ENCODE data around the gene PARM1.

The PARM1 gene

GRCh38 chr4:75015627-75016026 lies 82.7 kb downstream of the PARM1 start:
- no peaks in the 10 kb centered on the region for H3K9me3 ChIP-seq (ENCODE audit: insufficient read depth, low read depth, low read length)
- no peaks in the 10 kb centered on the region; the same call in 1 of the 2 replicates for H3K36me3 ChIP-seq (ENCODE audit: insufficient read depth, low read depth, low read length)
- H3K27me3 ChIP-seq (ENCODE audit: insufficient read depth, low read length), result no peaks in the 10 kb centered on the region
- H3K4me1 ChIP-seq (ENCODE audit: insufficient read depth, low read length), result no peaks in the 10 kb centered on the region; the same call in 1 of the 2 replicates
- H3K9ac ChIP-seq (ENCODE audit: low read depth, low read length), result no peak overlapping the region
- no peak overlapping the region for H3K27ac ChIP-seq (ENCODE audit: low read length)
- H3K4me3 ChIP-seq (ENCODE audit: low read length), result no peak overlapping the region

GRCh38 chr4:75016472-75016871 lies 83.6 kb downstream of the PARM1 start:
- no peaks in the 10 kb centered on the region; the same call in 1 of the 2 replicates for H3K36me3 ChIP-seq (ENCODE audit: insufficient read depth, low read depth, low read length)
- no peak overlapping the region for H3K4me3 ChIP-seq (ENCODE audit: low read length)
- H3K9ac ChIP-seq (ENCODE audit: low read depth, low read length), result no peak overlapping the region
- H3K4me1 ChIP-seq (ENCODE audit: insufficient read depth, low read length), result no peaks in the 10 kb centered on the region; the same call in 1 of the 2 replicates
- no peaks in the 10 kb centered on the region for H3K9me3 ChIP-seq (ENCODE audit: insufficient read depth, low read depth, low read length)
- no peak overlapping the region for H3K27ac ChIP-seq (ENCODE audit: low read length)
- H3K27me3 ChIP-seq (ENCODE audit: insufficient read depth, low read length), result no peaks in the 10 kb centered on the region

- Histone ChIP-seq H3K27ac (ENCODE audit: low read length) (no peak overlapping the region), H3K4me3 (ENCODE audit: low read length) (no peak overlapping the region), H3K9me3 (ENCODE audit: insufficient read depth, low read depth, low read length) (no peaks in the 10 kb centered on the region), H3K9ac (ENCODE audit: low read depth, low read length) (no peak overlapping the region), H3K36me3 (ENCODE audit: insufficient read depth, low read depth, low read length) (no peaks in the 10 kb centered on the region), H3K4me1 (ENCODE audit: insufficient read depth, low read length) (no peaks in the 10 kb centered on the region; the same call in 1 of the 2 replicates), H3K27me3 (ENCODE audit: insufficient read depth, low read length) (no peaks in the 10 kb centered on the region)
These were observed 86.0 kb downstream of the PARM1 start for GRCh38 chr4:75018811-75019479.

- Histone ChIP-seq H3K36me3 (ENCODE audit: insufficient read depth, low read depth, low read length) (no peaks in the 10 kb centered on the region), H3K4me3 (ENCODE audit: low read length) (no peak overlapping the region), H3K27ac (ENCODE audit: low read length) (no peak overlapping the region)
These were observed 92.5 kb downstream of the PARM1 start for GRCh38 chr4:75025431-75025830.

GRCh38 chr4:75028196-75028854 lies 95.4 kb downstream of the PARM1 start:
- Histone ChIP-seq H3K9me3 (ENCODE audit: insufficient read depth, low read depth, low read length) (no peaks in the 10 kb centered on the region), H3K4me3 (ENCODE audit: low read length) (no peak overlapping the region), H3K9ac (ENCODE audit: low read depth, low read length) (no peak overlapping the region), H3K4me1 (ENCODE audit: insufficient read depth, low read length) (no peaks in the 10 kb centered on the region; the same call in 1 of the 2 replicates), H3K36me3 (ENCODE audit: insufficient read depth, low read depth, low read length) (no peaks in the 10 kb centered on the region), H3K27ac (ENCODE audit: low read length) (no peak overlapping the region), H3K27me3 (ENCODE audit: insufficient read depth, low read length) (no peaks in the 10 kb centered on the region)

More at GRCh38 chr4:75025431-75025830, 92.5 kb downstream of the PARM1 start:
- Histone ChIP-seq H3K27me3 (ENCODE audit: insufficient read depth, low read length) (no peaks in the 10 kb centered on the region), H3K9ac (ENCODE audit: low read depth, low read length) (no peak overlapping the region), H3K4me1 (ENCODE audit: insufficient read depth, low read length) (no peaks in the 10 kb centered on the region; the same call in 1 of the 2 replicates), H3K9me3 (ENCODE audit: insufficient read depth, low read depth, low read length) (no peaks in the 10 kb centered on the region)

- Histone ChIP-seq H3K4me1 (ENCODE audit: insufficient read depth, low read length) (no peaks in the 10 kb centered on the region; the same call in 1 of the 2 replicates), H3K27ac (ENCODE audit: low read length) (no peak overlapping the region), H3K4me3 (ENCODE audit: low read length) (no peak overlapping the region), H3K9me3 (ENCODE audit: insufficient read depth, low read depth, low read length) (no peaks in the 10 kb centered on the region), H3K9ac (ENCODE audit: low read depth, low read length) (no peak overlapping the region), H3K36me3 (ENCODE audit: insufficient read depth, low read depth, low read length) (no peaks in the 10 kb centered on the region), H3K27me3 (ENCODE audit: insufficient read depth, low read length) (no peaks in the 10 kb centered on the region)
These were observed 97.1 kb downstream of the PARM1 start for GRCh38 chr4:75030028-75030427.

DNA sequence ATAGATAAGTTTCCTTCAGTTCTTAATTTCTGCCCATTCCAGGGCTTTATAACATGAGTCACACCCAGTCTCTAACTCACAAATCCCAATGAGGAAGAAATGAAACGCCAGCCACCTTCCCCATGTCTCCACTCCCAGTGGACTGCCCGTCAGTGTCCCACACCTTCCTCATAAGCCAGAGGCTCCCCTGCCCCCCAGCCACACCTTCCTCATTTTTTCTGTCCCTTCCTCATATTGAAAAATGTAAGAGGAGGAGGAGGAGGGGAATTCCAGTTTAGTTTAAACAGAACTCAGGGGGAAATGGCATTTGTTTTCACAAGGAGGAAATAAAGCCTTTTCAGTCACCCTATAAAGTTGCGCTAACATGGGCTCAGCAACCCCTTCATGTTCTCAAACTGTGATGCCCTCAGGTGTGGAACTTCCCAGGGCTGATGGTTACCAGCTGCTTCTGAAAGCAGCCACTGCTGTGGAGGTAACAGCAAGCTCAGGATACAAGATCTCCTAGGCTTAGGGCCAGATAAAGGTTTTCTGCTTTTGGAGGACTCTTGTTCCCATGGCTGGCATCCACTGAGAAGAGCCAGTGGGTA lies 97.8 kb downstream of the PARM1 start:
- Histone ChIP-seq H3K36me3 (ENCODE audit: insufficient read depth, low read depth, low read length) (no peaks in the 10 kb centered on the region), H3K9ac (ENCODE audit: low read depth, low read length) (no peak overlapping the region), H3K27ac (ENCODE audit: low read length) (no peak overlapping the region), H3K4me1 (ENCODE audit: insufficient read depth, low read length) (no peaks in the 10 kb centered on the region), H3K9me3 (ENCODE audit: insufficient read depth, low read depth, low read length) (no peaks in the 10 kb centered on the region), H3K27me3 (ENCODE audit: insufficient read depth, low read length) (no peaks in the 10 kb centered on the region), H3K4me3 (ENCODE audit: low read length) (no peak overlapping the region)

DNA sequence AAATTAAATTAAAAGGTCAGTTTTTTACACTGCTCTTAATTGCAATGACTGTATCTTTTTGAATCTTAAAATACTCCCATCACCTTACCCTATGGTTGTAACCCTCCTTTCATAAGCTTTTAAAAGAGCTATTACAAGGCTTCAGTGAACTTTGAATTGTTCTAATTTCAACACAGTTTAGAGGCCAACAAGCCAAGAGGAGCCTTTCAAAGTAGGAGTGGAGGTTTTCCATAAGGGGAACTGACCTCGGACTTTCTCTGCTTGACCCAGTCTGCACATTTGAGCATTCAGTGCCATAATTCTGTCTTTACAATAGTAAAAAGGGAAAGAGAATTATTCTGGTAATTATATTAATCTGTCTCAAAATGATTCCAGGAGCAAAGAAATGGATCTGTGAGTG lies 98.9 kb downstream of the PARM1 start:
- H3K27ac ChIP-seq (ENCODE audit: low read length), result no peak overlapping the region
- no peak overlapping the region for H3K4me3 ChIP-seq (ENCODE audit: low read length)
- no peaks in the 10 kb centered on the region for H3K27me3 ChIP-seq (ENCODE audit: insufficient read depth, low read length)
- H3K4me1 ChIP-seq (ENCODE audit: insufficient read depth, low read length), result no peaks in the 10 kb centered on the region
- no peak overlapping the region for H3K9ac ChIP-seq (ENCODE audit: low read depth, low read length)
- no peaks in the 10 kb centered on the region for H3K36me3 ChIP-seq (ENCODE audit: insufficient read depth, low read depth, low read length)
- H3K9me3 ChIP-seq (ENCODE audit: insufficient read depth, low read depth, low read length), result no peaks in the 10 kb centered on the region

DNA sequence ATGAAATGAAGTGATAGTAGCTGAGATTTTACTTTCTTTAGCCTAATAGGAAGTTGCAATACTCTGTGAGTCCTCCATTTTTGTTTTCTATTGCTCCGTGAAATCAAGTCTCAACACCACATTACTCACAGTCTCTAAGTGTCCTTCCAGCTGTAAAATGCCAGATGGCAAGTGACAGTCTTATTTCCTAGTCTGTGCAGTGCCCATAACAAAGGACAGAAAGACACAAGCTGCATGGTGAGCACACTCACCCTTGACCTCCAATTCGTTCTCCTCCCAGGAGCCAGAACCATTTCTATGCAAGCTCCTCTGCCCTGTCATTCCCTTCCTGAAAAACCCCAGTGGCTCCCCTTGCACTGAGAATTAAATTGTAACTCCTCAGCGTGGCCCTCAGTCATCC lies 101.6 kb downstream of the PARM1 start:
- no peaks in the 10 kb centered on the region for H3K36me3 ChIP-seq (ENCODE audit: insufficient read depth, low read depth, low read length)
- H3K9me3 ChIP-seq (ENCODE audit: insufficient read depth, low read depth, low read length), result no peaks in the 10 kb centered on the region
- H3K27ac ChIP-seq (ENCODE audit: low read length), result no peak overlapping the region
- no peaks in the 10 kb centered on the region for H3K27me3 ChIP-seq (ENCODE audit: insufficient read depth, low read length)
- H3K9ac ChIP-seq (ENCODE audit: low read depth, low read length), result no peak overlapping the region
- 0 out of 2 replicates have a peak, but pooled peaks cover 3% of the 10 kb centered on the region for H3K4me1 ChIP-seq (ENCODE audit: insufficient read depth, low read length)
- H3K4me3 ChIP-seq (ENCODE audit: low read length), result no peak overlapping the region

DNA sequence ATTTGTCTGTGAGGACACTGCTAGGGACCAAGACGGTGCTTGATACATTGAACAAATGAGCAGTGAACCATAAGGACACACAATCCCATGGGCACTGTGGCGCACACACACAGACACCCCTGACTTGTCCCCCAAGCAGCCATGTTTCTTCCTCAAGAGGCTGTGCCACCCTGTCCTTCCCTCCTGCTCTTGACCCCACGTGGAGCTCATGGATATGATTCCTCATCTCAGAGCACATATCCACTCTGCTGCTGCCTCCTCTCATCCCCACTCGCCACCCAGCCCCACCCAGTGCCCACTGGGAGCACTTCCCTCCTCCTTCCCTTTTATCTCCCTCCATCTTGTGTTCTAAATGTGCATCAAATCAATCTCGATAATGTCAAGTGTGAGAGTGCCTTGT lies 102.4 kb downstream of the PARM1 start:
- Histone ChIP-seq H3K4me3 (ENCODE audit: low read length) (no peak overlapping the region), H3K36me3 (ENCODE audit: insufficient read depth, low read depth, low read length) (no peaks in the 10 kb centered on the region), H3K27me3 (ENCODE audit: insufficient read depth, low read length) (no peaks in the 10 kb centered on the region), H3K4me1 (ENCODE audit: insufficient read depth, low read length) (0 out of 2 replicates have a peak, but pooled peaks cover 3% of the 10 kb centered on the region), H3K9me3 (ENCODE audit: insufficient read depth, low read depth, low read length) (no peaks in the 10 kb centered on the region), H3K27ac (ENCODE audit: low read length) (no peak overlapping the region), H3K9ac (ENCODE audit: low read depth, low read length) (no peak overlapping the region)

DNA sequence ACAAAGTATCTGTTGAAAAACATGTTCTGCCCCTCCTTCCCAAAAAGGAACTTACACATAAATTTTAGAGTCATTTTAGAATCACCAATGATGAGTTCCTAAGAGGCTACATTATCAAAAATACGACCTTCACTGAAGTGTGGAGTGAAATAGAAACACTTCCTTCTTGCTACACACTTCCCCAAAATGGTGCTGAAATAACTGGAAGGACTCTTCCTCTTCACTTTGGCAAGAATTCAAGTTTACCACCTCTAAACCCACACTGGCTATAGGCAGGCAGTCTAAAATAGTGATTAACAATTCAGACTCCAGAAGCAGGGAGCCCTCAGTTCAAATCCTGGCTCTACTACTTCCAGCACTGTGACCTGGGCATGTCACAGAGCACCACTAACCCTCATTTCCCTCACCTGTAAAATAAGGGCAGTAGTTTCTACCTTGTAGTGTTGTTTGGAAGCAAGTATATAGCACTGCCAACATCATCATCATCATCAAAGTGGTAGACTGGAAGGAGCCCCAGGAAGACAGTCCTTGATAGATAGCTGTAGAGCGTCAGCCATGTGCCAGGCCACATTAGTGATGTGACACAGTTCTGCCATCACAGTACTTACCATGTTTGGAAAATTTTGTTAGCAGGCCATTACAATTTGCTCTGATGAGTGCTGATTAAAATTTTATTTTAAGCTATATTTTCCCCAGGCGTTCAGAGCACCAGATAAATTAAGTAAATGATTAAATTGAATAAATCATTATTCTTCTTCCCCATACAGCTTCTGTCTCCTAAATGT lies 103.3 kb downstream of the PARM1 start:
- Histone ChIP-seq H3K36me3 (ENCODE audit: insufficient read depth, low read depth, low read length) (no peaks in the 10 kb centered on the region), H3K9me3 (ENCODE audit: insufficient read depth, low read depth, low read length) (no peaks in the 10 kb centered on the region), H3K27ac (ENCODE audit: low read length) (no peak overlapping the region), H3K4me1 (ENCODE audit: insufficient read depth, low read length) (0 out of 2 replicates have a peak, but pooled peaks cover 3% of the 10 kb centered on the region), H3K4me3 (ENCODE audit: low read length) (no peak overlapping the region), H3K27me3 (ENCODE audit: insufficient read depth, low read length) (no peaks in the 10 kb centered on the region), H3K9ac (ENCODE audit: low read depth, low read length) (no peak overlapping the region)

All from iPS-20b (cell line).